Large intestine (tissue), 3 donors: ENCODE data around the gene LDHA. TPM values are rescaled to one million over a fixed set of nuclear protein-coding genes. Genes with fewer than 3 reads are reported as not detected.

Source experiments
- DNase-seq, 2 donors: peaks; one replicate each; pipeline versions ENCODE4 v3.0.0 to v3.0.0-alpha.2; 2013
- H3K27ac ChIP-seq: one replicate; pipeline ENCODE4 v1.5.1; 2013; ENCODE audit warnings: low read length
- H3K27me3 ChIP-seq: 2 replicates; pipeline ENCODE4 v1.6.1; 2013; ENCODE audit warnings: low read length; ENCODE audit not compliant: control insufficient read depth, insufficient read depth
- H3K36me3 ChIP-seq: 2 replicates; pipeline ENCODE4 v1.6.1; 2013; ENCODE audit warnings: low read length; ENCODE audit not compliant: control insufficient read depth, insufficient read depth
- H3K4me1 ChIP-seq: one replicate; pipeline ENCODE4 v1.6.1; 2013; ENCODE audit warnings: low read length; ENCODE audit not compliant: control insufficient read depth, insufficient read depth
- H3K4me3 ChIP-seq: one replicate; pipeline ENCODE4 v1.5.1; 2013; ENCODE audit warnings: low read length
- H3K9me3 ChIP-seq: one replicate; pipeline ENCODE4 v1.6.1; 2013; ENCODE audit warnings: mild to moderate bottlenecking, low read depth, low read length, moderate library complexity; ENCODE audit not compliant: control insufficient read depth
- WGBS: methylation state at CpG from one replicate; pipeline ENCODE4 v1.1.5; 2013; ENCODE audit warnings: low lambda C conversion rate; ENCODE audit not compliant: insufficient coverage; 5-methylcytosine and 5-hydroxymethylcytosine counted together
- polyA plus RNA-seq: library from polyadenylated mRNA; unstranded; fragments of 120-200 nt; gene quantifications from one replicate; pipeline ENCODE4 v1.2.1, GENCODE V29; 2013

The LDHA gene
- polyA plus RNA-seq, 1 donor, result 469 TPM

- Histone ChIP-seq H3K27me3 (no peaks in the 10 kb centered on the region), H3K9me3 (no peaks in the 10 kb centered on the region), H3K36me3 (peaks cover 49% of the 10 kb centered on the region), H3K27ac (no peak overlapping the region), H3K4me1 (peaks cover 3% of the 10 kb centered on the region), H3K4me3 (no peak overlapping the region)
- no peak for DNase-seq
- WGBS, result 100% methylated on average over 1 of the region's 4 CpGs
Measured at GRCh38 chr11:18366286-18366685, 28.1 kb upstream of the LDHA start.

- WGBS, result no CpG with 5 or more reads among the region's 3 CpGs
- no peaks in the 10 kb centered on the region for H3K27me3 ChIP-seq
Measured at GRCh38 chr11:18367431-18367830, 26.9 kb upstream of the LDHA start.

GRCh38 chr11:18368221-18368620 is 26.1 kb upstream of the LDHA start:
- no peaks in the 10 kb centered on the region for H3K9me3 ChIP-seq
- WGBS, result no CpG with 5 or more reads among the region's 2 CpGs
- H3K36me3 ChIP-seq, result peaks cover 36% of the 10 kb centered on the region
- peak; percentile 12 to 17 for DNase-seq
- peaks cover 14% of the 10 kb centered on the region for H3K4me1 ChIP-seq
- H3K27ac ChIP-seq, result peak overlapping the region; percentile 8
- no peaks in the 10 kb centered on the region for H3K27me3 ChIP-seq
- no peak overlapping the region for H3K4me3 ChIP-seq

More at GRCh38 chr11:18367431-18367830, 26.9 kb upstream of the LDHA start:
- H3K27ac ChIP-seq, result no peak overlapping the region
- H3K36me3 ChIP-seq, result peaks cover 40% of the 10 kb centered on the region
- no peaks in the 10 kb centered on the region for H3K9me3 ChIP-seq
- H3K4me1 ChIP-seq, result peaks cover 12% of the 10 kb centered on the region
- no peak for DNase-seq
- no peak overlapping the region for H3K4me3 ChIP-seq

- Histone ChIP-seq H3K4me3 (no peak overlapping the region), H3K27ac (no peak overlapping the region), H3K4me1 (peaks cover 14% of the 10 kb centered on the region), H3K9me3 (no peaks in the 10 kb centered on the region), H3K27me3 (no peaks in the 10 kb centered on the region), H3K36me3 (peaks cover 25% of the 10 kb centered on the region)
- no peak for DNase-seq
- WGBS, result no CpG with 5 or more reads among the region's 2 CpGs
Measured at GRCh38 chr11:18369398-18369797, 25.0 kb upstream of the LDHA start.

- Histone ChIP-seq H3K4me3 (no peak overlapping the region), H3K27me3 (no peaks in the 10 kb centered on the region), H3K36me3 (peaks cover 8% of the 10 kb centered on the region), H3K9me3 (no peaks in the 10 kb centered on the region), H3K4me1 (peaks cover 14% of the 10 kb centered on the region), H3K27ac (peak overlapping the region; percentile 33)
- peak; percentile 86 to 91 for DNase-seq
- WGBS, result 17% methylated on average over 2 of the region's 2 CpGs
Measured at GRCh38 chr11:18371279-18371678, 23.1 kb upstream of the LDHA start.

- H3K27ac ChIP-seq, result peak overlapping the region; percentile 33
- no CpG with 5 or more reads among the region's 2 CpGs for WGBS
Measured at GRCh38 chr11:18372201-18372600, 22.2 kb upstream of the LDHA start.

GRCh38 chr11:18374956-18375355 is 19.4 kb upstream of the LDHA start:
- WGBS, result 100% methylated on average over 1 of the region's 2 CpGs
- Histone ChIP-seq H3K9me3 (no peaks in the 10 kb centered on the region), H3K36me3 (no peaks in the 10 kb centered on the region), H3K27me3 (no peaks in the 10 kb centered on the region), H3K4me3 (no peak overlapping the region), H3K4me1 (peaks cover 14% of the 10 kb centered on the region), H3K27ac (no peak overlapping the region)
- DNase-seq, result no peak

More at GRCh38 chr11:18372201-18372600, 22.2 kb upstream of the LDHA start:
- Histone ChIP-seq H3K4me3 (no peak overlapping the region), H3K4me1 (peaks cover 14% of the 10 kb centered on the region), H3K9me3 (no peaks in the 10 kb centered on the region), H3K36me3 (peaks cover 4% of the 10 kb centered on the region), H3K27me3 (no peaks in the 10 kb centered on the region)
- DNase-seq, result peak; percentile 59 to 83

GRCh38 chr11:18375941-18376340 is 18.4 kb upstream of the LDHA start:
- Histone ChIP-seq H3K4me1 (peaks cover 13% of the 10 kb centered on the region), H3K9me3 (no peaks in the 10 kb centered on the region), H3K27me3 (no peaks in the 10 kb centered on the region), H3K36me3 (no peaks in the 10 kb centered on the region), H3K27ac (no peak overlapping the region), H3K4me3 (no peak overlapping the region)
- WGBS, result no CpG with 5 or more reads among the region's 1 CpG
- DNase-seq, result no peak

GRCh38 chr11:18379201-18379600 is 15.2 kb upstream of the LDHA start:
- peaks cover 18% of the 10 kb centered on the region for H3K4me1 ChIP-seq
- H3K4me3 ChIP-seq, result no peak overlapping the region
- no peaks in the 10 kb centered on the region for H3K9me3 ChIP-seq
- DNase-seq, result no peak
- H3K36me3 ChIP-seq, result no peaks in the 10 kb centered on the region
- no CpG with 5 or more reads among the region's 2 CpGs for WGBS
- no peaks in the 10 kb centered on the region for H3K27me3 ChIP-seq
- no peak overlapping the region for H3K27ac ChIP-seq

GRCh38 chr11:18383388-18384156 is 10.8 kb upstream of the LDHA start:
- Histone ChIP-seq H3K9me3 (no peaks in the 10 kb centered on the region), H3K27ac (peak overlapping the region; percentile 92), H3K27me3 (no peaks in the 10 kb centered on the region), H3K4me1 (peaks cover 26% of the 10 kb centered on the region), H3K4me3 (no peak overlapping the region), H3K36me3 (no peaks in the 10 kb centered on the region)
- peak; percentile 93 to 94 for DNase-seq
- no CpG with 5 or more reads among the region's 9 CpGs for WGBS

GRCh38 chr11:18384157-18384641 is 10.2 kb upstream of the LDHA start:
- Histone ChIP-seq H3K4me1 (peaks cover 26% of the 10 kb centered on the region), H3K27me3 (no peaks in the 10 kb centered on the region), H3K36me3 (no peaks in the 10 kb centered on the region), H3K4me3 (no peak overlapping the region), H3K27ac (peak overlapping the region; percentile 92), H3K9me3 (no peaks in the 10 kb centered on the region)
- DNase-seq, result peak; percentile 90 to 94
- WGBS, result no CpG with 5 or more reads among the region's 3 CpGs
